IPS DF 6.9 (cell line): ENCODE results near the gene CSH1.
"Not testable (repeated sequence)": the region's sequence is repeated elsewhere in the genome, so short reads cannot be mapped to it uniquely, and the experiment has no call there.

Source experiments
- DNase-seq: peaks from one replicate; pipeline ENCODE4 v3.0.0-alpha.2; 2013; ENCODE audit warnings: low read depth, low spot score
- H3K27ac ChIP-seq: one replicate; pipeline ENCODE4 v1.5.1; 2013; ENCODE audit warnings: low read length, control low read depth
- H3K27me3 ChIP-seq: 2 replicates; pipeline ENCODE4 v1.6.1; 2013; ENCODE audit warnings: mild to moderate bottlenecking, low read length; ENCODE audit not compliant: control insufficient read depth, insufficient read depth
- H3K36me3 ChIP-seq: 2 replicates; pipeline ENCODE4 v1.6.1; 2013; ENCODE audit warnings: low read length; ENCODE audit not compliant: control insufficient read depth, insufficient read depth
- H3K4me1 ChIP-seq: 2 replicates; pipeline ENCODE4 v1.6.1; 2013; ENCODE audit warnings: low read length; ENCODE audit not compliant: control insufficient read depth, insufficient read depth
- H3K4me3 ChIP-seq: 2 replicates; pipeline ENCODE4 v1.5.1; 2013; ENCODE audit warnings: mild to moderate bottlenecking, low read length
- H3K9me3 ChIP-seq: 2 replicates; pipeline ENCODE4 v1.6.1; 2013; ENCODE audit warnings: low read length, inconsistent platforms; ENCODE audit not compliant: control insufficient read depth, insufficient read depth
- WGBS: extraction: QIAGEN DNeasy Blood & Tissue Kit; methylation state at CpG from one replicate; pipeline ENCODE4 v1.1.7; 2013; ENCODE audit warnings: mixed read lengths, missing lambda C conversion rate; ENCODE audit not compliant: insufficient read length, insufficient coverage; 5-methylcytosine and 5-hydroxymethylcytosine counted together

CSH1 gene

DNA sequence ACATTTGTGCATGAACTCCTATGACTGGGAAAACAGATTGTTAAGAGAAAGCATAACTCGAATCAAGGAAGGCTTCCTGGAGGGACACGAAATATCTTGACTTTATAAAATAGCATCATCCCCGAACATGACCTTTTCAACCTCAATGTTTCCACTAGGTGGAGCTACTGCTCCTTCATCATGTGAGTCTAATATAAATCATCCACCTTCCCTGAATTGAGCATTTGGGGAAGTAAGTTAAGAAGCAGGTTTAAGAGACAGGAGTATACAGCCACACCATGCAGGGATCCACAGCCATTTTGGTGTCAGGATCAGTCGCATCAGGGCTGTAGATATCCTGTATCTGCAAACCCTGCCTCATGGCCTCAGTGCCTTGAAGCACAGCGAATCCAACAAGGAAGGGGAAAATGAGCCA, 7.4 kb upstream of the CSH1 start:
- no CpG with 5 or more reads among the region's 5 CpGs for WGBS
- not testable (repeated sequence) for H3K36me3 ChIP-seq, H3K9me3 ChIP-seq, H3K4me1 ChIP-seq, H3K27ac ChIP-seq, H3K27me3 ChIP-seq, H3K4me3 ChIP-seq, DNase-seq

DNA sequence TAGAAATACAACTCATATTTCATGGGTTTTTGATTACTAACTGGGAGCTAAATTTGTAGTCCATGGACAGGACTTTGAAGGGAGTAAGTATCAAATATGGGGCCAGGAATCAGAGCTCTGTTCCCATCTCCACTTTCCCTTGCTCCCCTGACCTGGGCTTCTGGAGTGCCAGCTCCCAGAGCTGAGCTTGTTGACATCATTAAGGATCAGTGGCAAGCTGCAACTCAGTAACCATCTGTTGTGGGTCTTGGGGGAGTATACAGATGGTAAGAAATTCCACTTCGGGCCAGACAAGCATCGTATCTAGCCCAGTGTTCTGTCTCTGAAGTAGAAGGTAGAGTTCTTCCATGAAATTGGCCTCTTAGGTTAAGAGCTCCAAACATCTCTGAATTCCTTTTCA, 5.6 kb upstream of the CSH1 start:
- not testable (repeated sequence) for H3K4me3 ChIP-seq, H3K36me3 ChIP-seq, H3K27ac ChIP-seq, DNase-seq, H3K9me3 ChIP-seq, H3K4me1 ChIP-seq, H3K27me3 ChIP-seq
- WGBS = no CpG with 5 or more reads among the region's 2 CpGs

GRCh38 chr17:63898899-63899798, 2.8 kb upstream of the CSH1 start:
- WGBS = no CpG with 5 or more reads among the region's 6 CpGs
- H3K27ac ChIP-seq = not testable (repeated sequence)

DNA sequence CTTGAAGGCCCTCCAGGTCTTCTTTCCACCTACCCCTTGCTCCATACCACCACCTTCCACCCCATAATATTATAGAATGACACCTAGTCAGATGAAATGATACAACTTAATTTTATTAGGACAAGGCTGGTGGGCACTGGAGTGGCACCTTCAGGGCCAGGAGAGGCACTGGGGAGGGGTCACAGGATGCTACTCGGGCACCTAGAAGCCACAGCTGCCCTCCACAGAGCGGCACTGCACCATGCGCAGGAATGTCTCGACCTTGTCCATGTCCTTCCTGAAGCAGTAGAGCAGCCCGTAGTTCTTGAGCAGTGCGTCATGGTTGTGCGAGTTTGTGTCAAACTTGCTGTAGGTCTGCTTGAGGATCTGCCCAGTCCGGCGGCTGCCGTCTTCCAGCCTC, 1.6 kb downstream of the CSH1 start:
- not testable (repeated sequence) for H3K9me3 ChIP-seq, H3K27ac ChIP-seq, H3K27me3 ChIP-seq, H3K4me3 ChIP-seq, DNase-seq, H3K36me3 ChIP-seq, H3K4me1 ChIP-seq
- no CpG with 5 or more reads among the region's 10 CpGs for WGBS

More at GRCh38 chr17:63898899-63899798, 2.8 kb upstream of the CSH1 start:
- not testable (repeated sequence) for DNase-seq, H3K4me3 ChIP-seq, H3K4me1 ChIP-seq, H3K27me3 ChIP-seq, H3K36me3 ChIP-seq, H3K9me3 ChIP-seq

DNA sequence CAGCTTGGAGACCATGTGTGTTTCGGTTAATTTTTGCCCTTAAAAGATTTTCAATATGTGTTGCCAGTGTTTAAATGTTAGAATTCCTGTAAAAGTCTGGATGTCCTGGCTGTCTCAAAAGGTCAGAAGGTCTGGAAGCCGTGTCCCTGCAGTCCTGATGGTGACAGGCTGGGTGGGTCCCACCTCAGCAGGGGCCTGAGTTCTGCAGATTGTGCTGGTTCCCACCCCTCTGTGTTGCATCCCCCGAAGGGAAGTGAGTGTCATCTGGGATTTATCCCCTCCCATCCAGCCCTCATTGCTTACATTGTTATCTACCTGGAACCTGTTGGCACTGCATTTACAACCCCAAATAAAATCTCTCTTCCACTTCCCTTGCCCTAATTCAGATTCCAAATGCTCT, 2.4 kb downstream of the CSH1 start:
- H3K36me3 ChIP-seq, H3K4me1 ChIP-seq, DNase-seq, H3K27me3 ChIP-seq, H3K9me3 ChIP-seq, H3K27ac ChIP-seq, H3K4me3 ChIP-seq: not testable (repeated sequence)
- no CpG with 5 or more reads among the region's 3 CpGs for WGBS

DNA sequence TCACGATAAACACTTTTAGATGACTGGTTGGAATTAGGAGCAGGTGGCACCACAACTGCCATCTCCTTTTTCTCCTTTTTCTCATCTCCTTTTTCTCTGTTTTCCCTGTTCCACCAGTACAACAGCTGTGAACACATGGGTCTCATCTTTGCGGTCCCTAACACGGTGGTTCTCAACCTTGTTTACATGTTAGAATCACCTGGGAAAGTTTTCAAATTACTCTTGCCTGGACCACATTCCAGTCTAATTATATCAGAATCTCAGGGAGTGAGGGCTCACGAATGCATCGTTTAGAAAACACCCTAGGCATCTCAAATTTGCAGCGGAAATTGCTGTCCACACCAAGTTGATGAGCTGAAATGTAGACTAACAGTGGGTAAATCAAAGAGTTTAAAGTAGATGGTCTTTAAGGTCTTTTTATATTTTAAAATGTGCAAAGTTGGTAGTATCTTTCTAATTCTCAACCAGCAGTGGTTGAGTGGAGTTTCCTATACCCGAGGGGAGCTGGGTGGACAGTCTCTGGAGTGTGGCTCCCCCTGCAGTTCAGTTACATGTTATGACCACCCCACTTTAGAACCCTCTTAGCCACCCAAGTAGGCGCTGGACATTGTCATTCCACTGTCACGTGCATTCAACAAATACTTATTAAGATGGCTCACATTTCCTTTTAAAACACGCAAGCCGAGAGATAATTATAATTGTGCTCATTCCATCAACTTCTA, 3.9 kb downstream of the CSH1 start:
- not testable (repeated sequence) for DNase-seq, H3K27ac ChIP-seq, H3K4me3 ChIP-seq, H3K36me3 ChIP-seq, H3K9me3 ChIP-seq, H3K27me3 ChIP-seq, H3K4me1 ChIP-seq
- WGBS = no CpG with 5 or more reads among the region's 11 CpGs

GRCh38 chr17:63889026-63889848, 7.1 kb downstream of the CSH1 start:
- DNase-seq, H3K4me1 ChIP-seq, H3K4me3 ChIP-seq, H3K9me3 ChIP-seq, H3K36me3 ChIP-seq, H3K27me3 ChIP-seq, H3K27ac ChIP-seq: not testable (repeated sequence)
- WGBS = no CpG with 5 or more reads among the region's 13 CpGs

- no CpG with 5 or more reads among the region's 11 CpGs for WGBS
- not testable (repeated sequence) for H3K27me3 ChIP-seq, H3K36me3 ChIP-seq, H3K27ac ChIP-seq, H3K9me3 ChIP-seq, H3K4me3 ChIP-seq, H3K4me1 ChIP-seq, DNase-seq
These were observed 11.3 kb downstream of the CSH1 start for GRCh38 chr17:63885119-63885518.

DNA sequence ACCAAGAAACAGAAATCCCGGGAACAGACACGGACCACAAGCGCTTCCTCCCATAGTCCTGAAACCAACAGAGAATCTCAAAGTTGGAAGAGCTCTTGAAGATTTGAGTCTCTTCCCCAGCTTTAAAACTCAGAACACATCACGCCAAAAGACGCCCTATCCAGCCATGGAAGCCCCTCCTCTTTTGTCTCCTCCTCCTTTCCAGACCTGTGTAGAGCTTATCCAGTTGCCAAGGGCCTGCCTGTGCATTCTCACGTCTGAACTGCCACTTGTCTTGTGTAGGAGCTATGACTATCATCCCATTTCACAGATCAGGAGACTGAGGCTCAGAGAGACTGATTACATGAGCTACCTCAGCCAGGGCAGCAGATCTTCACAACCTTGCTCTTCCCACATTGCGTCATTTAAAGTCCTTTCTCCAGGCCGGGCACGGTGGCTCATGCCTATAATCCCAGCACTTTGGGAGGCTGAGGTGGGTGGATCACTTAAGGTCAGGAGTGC, 13.7 kb downstream of the CSH1 start:
- H3K4me1 ChIP-seq, H3K27ac ChIP-seq, H3K36me3 ChIP-seq, DNase-seq, H3K4me3 ChIP-seq, H3K9me3 ChIP-seq, H3K27me3 ChIP-seq: not testable (repeated sequence)
- no CpG with 5 or more reads among the region's 9 CpGs for WGBS

DNA sequence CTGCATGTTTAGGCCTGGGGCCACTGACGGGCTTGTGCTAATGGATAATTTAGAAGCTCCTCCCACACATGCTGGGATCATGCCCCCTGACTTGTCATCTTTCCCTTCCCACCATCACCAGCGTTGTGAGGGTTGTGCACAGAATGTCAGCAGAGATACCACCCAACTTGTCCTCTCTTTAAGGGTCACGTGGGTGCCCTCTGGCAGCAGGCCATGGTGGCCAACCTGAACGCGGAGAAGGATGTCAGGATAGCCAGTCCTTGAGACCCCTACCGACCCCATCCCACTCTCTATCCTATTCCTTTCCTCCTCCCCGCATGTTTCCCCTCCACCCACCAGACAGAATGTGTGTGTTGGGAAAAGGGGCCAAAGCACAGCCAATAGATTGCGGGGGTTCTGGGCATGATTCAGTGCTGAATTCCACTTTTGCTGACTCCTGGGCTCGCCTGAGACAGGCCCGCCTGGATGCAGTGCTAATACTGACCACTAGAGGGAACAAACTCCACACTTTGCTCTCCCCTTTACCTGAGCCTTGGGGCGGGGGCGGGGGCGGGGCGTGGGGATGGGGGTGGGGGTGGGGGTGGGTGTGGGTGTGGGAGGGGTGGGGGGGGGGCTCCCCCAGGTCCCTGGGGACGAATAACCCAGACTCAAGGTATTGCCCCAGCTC, 14.3 kb downstream of the CSH1 start, which contains the start of gene GH2:
Gene GH2, minus strand, starts transcription at position 10 of the 667 bp plus-strand sequence. CDS start 143 bp downstream, outside the sequence.
- Histone ChIP-seq H3K27ac (no peak within 1 kb of the TSS), H3K27me3 (no peaks in the 10 kb centered on the region), H3K4me3 (no peak within 1 kb of the TSS), H3K4me1 (peaks cover 7% of the 10 kb centered on the region), H3K36me3 (no peaks in the 10 kb centered on the region), H3K9me3 (no peaks in the 10 kb centered on the region)
- WGBS = no CpG with 5 or more reads among the region's 15 CpGs
- no peak for DNase-seq
